Liver (tissue), 9 donors: ENCODE results near the gene SV2B. TPM values are rescaled to one million over a fixed set of nuclear protein-coding genes. Genes with fewer than 3 reads are reported as not detected.
A peak's percentile ranks its signal among the peaks of the same experiment; 100 is the strongest.

Experiments
- DNase-seq: peaks from one replicate; pipeline ENCODE4 v3.0.0-alpha.2; 2017; ENCODE audit warnings: low spot score
- H3K27ac ChIP-seq, 2 donors: one replicate each; pipeline ENCODE4 v1.7.0; 2013; ENCODE audit warnings: inconsistent platforms in 2 of 2, low read length in 2 of 2, control low read depth in 1 of 2, low read depth in 1 of 2, mild to moderate bottlenecking in 1 of 2
- H3K27me3 ChIP-seq, 4 donors: one replicate each; pipeline versions ENCODE4 v1.6.1 to v1.7.0; 2013; ENCODE audit warnings: low read length in 3 of 4, inconsistent platforms in 1 of 4, mild to moderate bottlenecking in 1 of 4, moderate library complexity in 1 of 4; ENCODE audit not compliant: control insufficient read depth in 4 of 4, insufficient read depth in 4 of 4
- H3K36me3 ChIP-seq, 4 donors: one replicate each; pipeline versions ENCODE4 v1.6.1 to v1.7.0; 2013; ENCODE audit warnings: low read length in 3 of 4, mild to moderate bottlenecking in 3 of 4, low read depth in 1 of 4, moderate library complexity in 1 of 4; ENCODE audit not compliant: control insufficient read depth in 4 of 4, insufficient read depth in 3 of 4
- H3K4me1 ChIP-seq, 4 donors: one replicate each; pipeline versions ENCODE4 v1.6.1 to v1.7.0; 2013; ENCODE audit warnings: low read length in 3 of 4, mild to moderate bottlenecking in 3 of 4, moderate library complexity in 1 of 4; ENCODE audit not compliant: control insufficient read depth in 4 of 4, insufficient read depth in 4 of 4
- H3K4me3 ChIP-seq, 3 donors: one replicate each; pipeline versions ENCODE4 v1.6.1 to v1.7.0; 2013; ENCODE audit warnings: low read length in 3 of 3, control low read depth in 1 of 3, low read depth in 1 of 3, mild to moderate bottlenecking in 1 of 3
- H3K9ac ChIP-seq, 2 donors: one replicate each; pipeline ENCODE4 v1.7.0; 2013; ENCODE audit warnings: low read length in 2 of 2, mild to moderate bottlenecking in 2 of 2, moderate library complexity in 2 of 2, control low read depth in 1 of 2, low read depth in 1 of 2
- H3K9me3 ChIP-seq, 4 donors: one replicate each; pipeline versions ENCODE4 v1.6.1 to v1.7.0; 2013; ENCODE audit warnings: low read length in 3 of 4; ENCODE audit not compliant: control insufficient read depth in 4 of 4
- EGR1 ChIP-seq, 2 donors: IDR thresholded peaks; 2 replicates each; pipeline ENCODE4 v1.6.1; 2016 to 2018; ENCODE audit warnings: antibody characterized with exemption in 2 of 2, low read depth in 2 of 2
- FOXA2 ChIP-seq: IDR thresholded peaks from 2 replicates; pipeline ENCODE4 v1.6.1; 2016; ENCODE audit warnings: antibody characterized with exemption
- GABPA ChIP-seq, 2 donors: IDR thresholded peaks in 1 of 2; conservative IDR thresholded peaks in 1 of 2; 2 replicates each; pipeline ENCODE4 v1.6.1; 2016; ENCODE audit warnings: antibody characterized with exemption in 2 of 2, mild to moderate bottlenecking in 1 of 2, moderate library complexity in 1 of 2
- HNF4G ChIP-seq: IDR thresholded peaks from 2 replicates; pipeline ENCODE4 v1.6.1; 2016; ENCODE audit warnings: antibody characterized with exemption
- JUND ChIP-seq, 2 donors: IDR thresholded peaks; 2 replicates each; pipeline ENCODE4 v1.6.1; 2016; ENCODE audit warnings: antibody characterized with exemption in 2 of 2
- NR2F2 ChIP-seq: IDR thresholded peaks from 2 replicates; pipeline ENCODE4 v1.6.1; 2016; ENCODE audit warnings: antibody characterized with exemption
- REST ChIP-seq: IDR thresholded peaks from 2 replicates; pipeline ENCODE4 v1.6.1; 2016; ENCODE audit warnings: antibody characterized with exemption, mild to moderate bottlenecking
- RXRA ChIP-seq, 2 donors: IDR thresholded peaks; 2 replicates each; pipeline ENCODE4 v1.6.1; 2017 to 2018; ENCODE audit warnings: antibody characterized with exemption in 2 of 2, mild to moderate bottlenecking in 1 of 2
- SP1 ChIP-seq: IDR thresholded peaks from 2 replicates; pipeline ENCODE4 v1.6.1; 2018; ENCODE audit warnings: antibody characterized with exemption, mild to moderate bottlenecking
- TAF1 ChIP-seq: conservative IDR thresholded peaks from 2 replicates; pipeline ENCODE4 v1.6.1; 2016; ENCODE audit warnings: antibody characterized with exemption, mild to moderate bottlenecking
- YY1 ChIP-seq: IDR thresholded peaks from 2 replicates; pipeline ENCODE4 v1.6.1; 2016; ENCODE audit warnings: antibody characterized with exemption, mild to moderate bottlenecking
- ZBTB33 ChIP-seq: IDR thresholded peaks from 2 replicates; pipeline ENCODE4 v1.6.1; 2016; ENCODE audit warnings: antibody characterized with exemption
- WGBS: extraction: QIAGEN DNeasy Blood & Tissue Kit; methylation state at CpG from one replicate; pipeline ENCODE4 v1.1.7; 2013; 5-methylcytosine and 5-hydroxymethylcytosine counted together
- polyA plus RNA-seq, 2 donors: library from polyadenylated mRNA; stranded (reverse) in 1 of 2; unstranded in 1 of 2; fragments of 200-250 nt in 1 of 2; fragments of >200 nt in 1 of 2; fragmentation: Nextera tagmentation in 1 of 2; extraction: Ambion mirVana in 1 of 2; gene quantifications; one replicate each; pipeline versions ENCODE4 v1.2.1 to v1.2.3, GENCODE V29; 2013 to 2015
- total RNA-seq, 2 donors: library from RNA; depleted of rRNA; stranded (reverse); fragments of >200 nt; gene quantifications; one replicate each; pipeline ENCODE4 v1.2.3, GENCODE V29; 2014
- TF ChIP-seq, protein P1 (sequence below): IDR thresholded peaks from 2 replicates; pipeline ENCODE4 v1.6.1; 2016; ENCODE audit warnings: antibody characterized with exemption
- TF ChIP-seq, protein P2 (sequence below): IDR thresholded peaks from 2 replicates; pipeline ENCODE4 v1.6.1; 2016; ENCODE audit warnings: antibody characterized with exemption
- TF ChIP-seq, protein P3 (sequence below): fragments of 150-350 bp; IDR thresholded peaks from 2 replicates; pipeline ENCODE4 v1.5.1; 2017; ENCODE audit warnings: improper control_type of control experiment, low read depth, low read length; ENCODE audit not compliant: missing input control
- donor health status: healthy.
- donor health status: healthy.
- donor health status: healthy.
- donor health status: healthy.
- donor health status: healthy.

The SV2B gene
- total and polyA plus RNA-seq, 4 donors = 0.08 to 0.16 (median 0.09) TPM; not detected in 1

DNA sequence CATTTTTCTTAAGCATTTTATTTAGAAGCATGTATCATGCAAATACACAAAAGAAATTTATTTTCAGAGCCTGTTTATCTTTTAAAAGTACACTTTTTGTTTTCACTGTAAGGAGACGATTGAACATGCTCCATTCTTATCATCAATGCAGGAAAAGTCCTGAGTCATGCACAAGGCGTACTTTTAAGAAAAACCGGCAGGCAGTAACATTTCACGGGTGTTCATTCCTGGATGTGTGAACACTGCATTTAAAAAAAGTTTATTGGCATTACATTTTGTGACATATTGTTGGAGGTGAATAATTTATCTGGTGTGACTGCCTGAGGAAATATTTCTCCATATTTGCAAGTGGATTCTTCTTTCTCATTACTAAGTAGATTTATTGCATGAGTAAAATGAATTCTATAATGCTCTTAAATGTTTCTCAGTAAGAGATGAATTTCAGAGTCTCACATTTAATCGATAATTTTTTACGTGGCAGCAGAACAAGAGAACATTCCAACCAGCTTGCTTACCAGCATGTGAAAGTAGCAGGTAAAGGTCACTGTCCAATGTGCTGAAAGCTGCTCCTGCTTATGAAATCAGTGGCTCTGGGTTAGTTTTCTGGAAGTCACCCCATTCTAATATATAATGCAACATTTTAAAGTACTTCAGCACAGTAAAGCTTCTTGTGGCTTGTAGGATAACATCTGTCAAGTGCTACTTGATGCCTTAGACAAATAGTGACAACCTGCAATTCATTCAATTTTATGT is 87.0 kb downstream of the SV2B start:
- no peak for DNase-seq
- 48% methylated on average over 6 of the region's 6 CpGs for WGBS

DNA sequence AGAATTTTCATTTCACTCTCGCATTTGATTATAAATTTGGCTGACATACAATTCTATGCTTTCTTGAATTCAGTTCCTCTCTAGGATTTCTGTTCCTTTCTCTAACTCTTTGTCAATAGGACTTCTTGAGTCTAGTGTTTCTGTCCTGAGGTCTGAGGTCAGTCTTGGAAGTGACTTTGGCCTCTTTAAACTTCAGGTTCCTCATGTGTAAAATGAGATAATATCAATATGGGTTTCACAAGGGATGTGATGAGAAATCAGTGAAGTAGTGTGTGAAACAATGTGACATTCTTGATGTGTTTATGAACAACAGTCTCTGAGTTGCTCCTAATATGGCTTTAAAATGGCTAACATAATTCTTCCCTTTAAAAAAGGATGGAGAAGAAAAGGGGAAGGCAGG is 92.2 kb downstream of the SV2B start:
- no peak overlapping the region for H3K4me3 ChIP-seq
- H3K4me1 ChIP-seq = no peaks in the 10 kb centered on the region
- no peaks in the 10 kb centered on the region for H3K36me3 ChIP-seq
- H3K9ac ChIP-seq = no peak overlapping the region
- no peaks in the 10 kb centered on the region for H3K27me3 ChIP-seq
- DNase-seq = no peak
- no peak overlapping the region for H3K27ac ChIP-seq
- H3K9me3 ChIP-seq = peaks cover 0 to 3% (median 0%) of the 10 kb centered on the region in 4 donors
- 78% methylated on average over 1 of the region's 1 CpG for WGBS
- TF ChIP-seq TAF1 (no peak), RXRA (IDR thresholded peaks at IDR 0.05) (no peak), HNF4G (no peak), ZBTB33 (no peak), YY1 (no peak), FOXA2 (no peak), NR2F2 (no peak), JUND (IDR thresholded peaks at IDR 0.05) (no peak)
- TF ChIP-seq, protein P1, sequence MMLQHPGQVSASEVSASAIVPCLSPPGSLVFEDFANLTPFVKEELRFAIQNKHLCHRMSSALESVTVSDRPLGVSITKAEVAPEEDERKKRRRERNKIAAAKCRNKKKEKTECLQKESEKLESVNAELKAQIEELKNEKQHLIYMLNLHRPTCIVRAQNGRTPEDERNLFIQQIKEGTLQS = no peak
- TF ChIP-seq, protein P2, sequence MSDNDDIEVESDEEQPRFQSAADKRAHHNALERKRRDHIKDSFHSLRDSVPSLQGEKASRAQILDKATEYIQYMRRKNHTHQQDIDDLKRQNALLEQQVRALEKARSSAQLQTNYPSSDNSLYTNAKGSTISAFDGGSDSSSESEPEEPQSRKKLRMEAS = no peak
- TF ChIP-seq, protein P3, sequence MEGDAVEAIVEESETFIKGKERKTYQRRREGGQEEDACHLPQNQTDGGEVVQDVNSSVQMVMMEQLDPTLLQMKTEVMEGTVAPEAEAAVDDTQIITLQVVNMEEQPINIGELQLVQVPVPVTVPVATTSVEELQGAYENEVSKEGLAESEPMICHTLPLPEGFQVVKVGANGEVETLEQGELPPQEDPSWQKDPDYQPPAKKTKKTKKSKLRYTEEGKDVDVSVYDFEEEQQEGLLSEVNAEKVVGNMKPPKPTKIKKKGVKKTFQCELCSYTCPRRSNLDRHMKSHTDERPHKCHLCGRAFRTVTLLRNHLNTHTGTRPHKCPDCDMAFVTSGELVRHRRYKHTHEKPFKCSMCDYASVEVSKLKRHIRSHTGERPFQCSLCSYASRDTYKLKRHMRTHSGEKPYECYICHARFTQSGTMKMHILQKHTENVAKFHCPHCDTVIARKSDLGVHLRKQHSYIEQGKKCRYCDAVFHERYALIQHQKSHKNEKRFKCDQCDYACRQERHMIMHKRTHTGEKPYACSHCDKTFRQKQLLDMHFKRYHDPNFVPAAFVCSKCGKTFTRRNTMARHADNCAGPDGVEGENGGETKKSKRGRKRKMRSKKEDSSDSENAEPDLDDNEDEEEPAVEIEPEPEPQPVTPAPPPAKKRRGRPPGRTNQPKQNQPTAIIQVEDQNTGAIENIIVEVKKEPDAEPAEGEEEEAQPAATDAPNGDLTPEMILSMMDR = no peak

More for the DNA sequence above, 87.0 kb downstream of the SV2B start:
- Histone ChIP-seq H3K9me3 (no peaks in the 10 kb centered on the region), H3K36me3 (no peaks in the 10 kb centered on the region), H3K27me3 (no peaks in the 10 kb centered on the region), H3K9ac (no peak overlapping the region), H3K4me3 (no peak overlapping the region), H3K27ac (no peak overlapping the region), H3K4me1 (no peaks in the 10 kb centered on the region)
- no peak for TF ChIP-seq ZBTB33
- TF ChIP-seq GABPA (IDR thresholded peaks at IDR 0.05 in 1 of 2, conservative IDR thresholded peaks at IDR 0.05 in 1 of 2) = no peak
- peak; percentile 99 for TF ChIP-seq REST
- TF ChIP-seq HNF4G = no peak
- TF ChIP-seq EGR1 (IDR thresholded peaks at IDR 0.05; ENCODE audit: low read depth in 2 of 2) = no peak
- TF ChIP-seq SP1 = no peak
- TF ChIP-seq, protein P1 = no peak
